DOHH2 (cell line): ENCODE results near the gene MAN2A1.

ENCODE experiments used
- H3F3A ChIP-seq: fragments of 200-600 bp; sonication (generic), shearing (Covaris generic); 2 replicates; pipeline ENCODE4 v1.6.0; 2016; ENCODE audit warnings: antibody characterized with exemption, mild to moderate bottlenecking; ENCODE audit not compliant: control insufficient read depth, insufficient read depth
- H3K27ac ChIP-seq: fragments of 200-600 bp; sonication (generic); 2 replicates; pipeline ENCODE4 v1.5.1; 2014; ENCODE audit warnings: low read depth, mild to moderate bottlenecking, low read length, moderate library complexity
- H3K27me3 ChIP-seq: fragments of 200-600 bp; sonication (generic); 2 replicates; pipeline ENCODE4 v1.6.1; 2014; ENCODE audit warnings: mild to moderate bottlenecking, low read length, mixed read lengths; ENCODE audit not compliant: control insufficient read depth
- H3K36me3 ChIP-seq: fragments of 200-600 bp; sonication (generic); 2 replicates; pipeline ENCODE4 v1.6.1; 2014; ENCODE audit warnings: mild to moderate bottlenecking, low read length, moderate library complexity, mixed read lengths; ENCODE audit not compliant: control insufficient read depth
- H3K4me1 ChIP-seq: fragments of 200-600 bp; sonication (generic); 2 replicates; pipeline ENCODE4 v1.6.1; 2014; ENCODE audit warnings: mild to moderate bottlenecking, low read length, mixed read lengths; ENCODE audit not compliant: control insufficient read depth
- H3K4me2 ChIP-seq: fragments of 200-600 bp; sonication (generic); 2 replicates; pipeline ENCODE4 v1.6.0; 2014; ENCODE audit warnings: mild to moderate bottlenecking, low read length, moderate library complexity
- H3K4me3 ChIP-seq: fragments of 200-600 bp; sonication (generic); 2 replicates; pipeline ENCODE4 v1.5.1; 2014; ENCODE audit warnings: mild to moderate bottlenecking, low read length, mixed read lengths
- H3K79me2 ChIP-seq: fragments of 200-600 bp; sonication (generic); 2 replicates; pipeline ENCODE4 v1.6.1; 2014; ENCODE audit warnings: mild to moderate bottlenecking, low read length, mixed read lengths; ENCODE audit not compliant: control insufficient read depth
- H3K9me2 ChIP-seq: fragments of 200-600 bp; sonication (generic); replicated peaks from 2 replicates; pipeline ENCODE4 v1.6.1; 2014; ENCODE audit warnings: mild to moderate bottlenecking, low read length, mixed read lengths; ENCODE audit not compliant: control insufficient read depth
- H3K9me3 ChIP-seq: fragments of 200-600 bp; sonication (generic); 2 replicates; pipeline ENCODE4 v1.6.1; 2014; ENCODE audit warnings: antibody characterized with exemption, low read length, mixed read lengths; ENCODE audit not compliant: control insufficient read depth, insufficient read depth
- H4K20me1 ChIP-seq: fragments of 200-600 bp; sonication (generic); 2 replicates; pipeline ENCODE4 v1.6.0; 2014; ENCODE audit warnings: low read depth, mild to moderate bottlenecking, antibody characterized with exemption, low read length, moderate library complexity; ENCODE audit not compliant: control insufficient read depth, insufficient read depth
- CTCF ChIP-seq: fragments of 200-600 bp; sonication (generic); IDR thresholded peaks from one replicate; pipeline ENCODE4 v1.5.1; 2014; ENCODE audit warnings: antibody characterized with exemption, mild to moderate bottlenecking, low read depth, low read length; ENCODE audit not compliant: poor library complexity, severe bottlenecking
- EZH2phosphoT487 ChIP-seq: fragments of 200-600 bp; sonication (generic); IDR thresholded peaks from 2 replicates; pipeline ENCODE4 v1.6.1; 2017; ENCODE audit warnings: borderline replicate concordance, mild to moderate bottlenecking, antibody characterized with exemption, low read length, moderate library complexity, mixed read lengths

MAN2A1 gene

GRCh38 chr5:109718216-109718615 is 28.5 kb downstream of the MAN2A1 start:
- H3K4me1 ChIP-seq: no peaks in the 10 kb centered on the region
- 0 out of 2 replicates have a peak, but pooled peaks cover 4% of the 10 kb centered on the region for H3K36me3 ChIP-seq
- no peaks in the 10 kb centered on the region for H3K9me3 ChIP-seq
- no peaks in the 10 kb centered on the region for H3K27me3 ChIP-seq
- H3K4me3 ChIP-seq: no peak overlapping the region
- TF ChIP-seq EZH2phosphoT487: no peak
- no peak for TF ChIP-seq CTCF
- no peak overlapping the region for H3K27ac ChIP-seq
- no peaks in the 10 kb centered on the region for H3F3A ChIP-seq
- H3K4me2 ChIP-seq: no peak overlapping the region
- no peaks in the 10 kb centered on the region for H4K20me1 ChIP-seq
- H3K79me2 ChIP-seq: peaks cover 3% of the 10 kb centered on the region; the same call in 1 of the 2 replicates
- no peaks in the 10 kb centered on the region for H3K9me2 ChIP-seq

GRCh38 chr5:109718632-109719031 is 28.9 kb downstream of the MAN2A1 start:
- Histone ChIP-seq H3K4me1 (no peaks in the 10 kb centered on the region), H3K9me2 (no peaks in the 10 kb centered on the region), H3K4me2 (no peak overlapping the region), H3K27ac (no peak overlapping the region), H3K36me3 (0 out of 2 replicates have a peak, but pooled peaks cover 4% of the 10 kb centered on the region), H3K79me2 (no peaks in the 10 kb centered on the region; the same call in 1 of the 2 replicates), H3K4me3 (no peak overlapping the region), H3F3A (no peaks in the 10 kb centered on the region), H3K27me3 (no peaks in the 10 kb centered on the region), H4K20me1 (no peaks in the 10 kb centered on the region), H3K9me3 (no peaks in the 10 kb centered on the region)
- TF ChIP-seq EZH2phosphoT487: no peak
- no peak for TF ChIP-seq CTCF

- H3K9me3 ChIP-seq: no peaks in the 10 kb centered on the region
- H3K27me3 ChIP-seq: no peaks in the 10 kb centered on the region
- TF ChIP-seq EZH2phosphoT487 (no peak), CTCF (peak; percentile 10)
- H3K9me2 ChIP-seq: no peaks in the 10 kb centered on the region
- H3K4me2 ChIP-seq: no peak overlapping the region
- no peak overlapping the region for H3K27ac ChIP-seq
- H3K79me2 ChIP-seq: no peaks in the 10 kb centered on the region
- H3K4me1 ChIP-seq: no peaks in the 10 kb centered on the region
- H3F3A ChIP-seq: no peaks in the 10 kb centered on the region
- 0 out of 2 replicates have a peak, but pooled peaks cover 4% of the 10 kb centered on the region for H3K36me3 ChIP-seq
- no peaks in the 10 kb centered on the region for H4K20me1 ChIP-seq
- no peak overlapping the region for H3K4me3 ChIP-seq
These were observed 30.3 kb downstream of the MAN2A1 start for GRCh38 chr5:109719978-109720377.
